ENCODE data around the gene MUC22. TPM values are rescaled to one million over a fixed set of nuclear protein-coding genes. Genes with fewer than 3 reads are reported as not detected.
A peak's percentile ranks its signal among the peaks of the same experiment; 100 is the strongest.

Gene MUC22
- total RNA-seq, 1 donor from 2014 or later, result 0.05 TPM

GRCh38 chr6:30983439-30983838 is 26.8 kb upstream of the MUC22 start, which contains the start of gene MUC21:
Gene MUC21, plus strand, starts transcription at chr6:30983718. Its CDS starts 241 bp downstream, at chr6:30983959.
- Histone ChIP-seq H3K27me3 (ENCODE audit: insufficient read depth, low read length) (no peaks in the 10 kb centered on the region), H2AFZ (ENCODE audit: low read depth, low read length) (peak within 1 kb of the TSS; percentile 58), H3K4me3 (ENCODE audit: insufficient read depth, low read depth, low read length) (no peak within 1 kb of the TSS)

DNA sequence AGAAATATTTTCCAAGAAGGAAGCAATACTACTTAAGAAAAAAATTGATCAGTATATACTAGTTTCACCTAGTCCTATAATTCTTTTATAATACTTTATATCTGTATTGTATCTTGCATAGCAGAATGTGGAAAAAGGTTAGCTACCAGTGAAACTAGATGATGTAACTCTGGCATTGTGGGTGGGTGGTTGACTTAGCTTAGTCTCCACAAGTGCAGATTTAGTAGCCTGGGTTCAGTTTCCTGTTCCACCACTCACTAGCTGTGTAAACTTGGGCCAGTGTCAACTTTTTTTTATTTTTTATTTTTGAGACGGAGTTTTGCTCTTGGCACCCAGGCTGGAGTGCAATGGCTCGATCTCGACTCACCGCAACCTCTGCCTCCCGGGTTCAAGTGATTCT is 24.8 kb upstream of the MUC22 start:
- Mint-ChIP-seq H3K9me3 (ENCODE audit: unreplicated experiment) (peaks cover 5% of the 10 kb centered on the region), H3K4me3 (ENCODE audit: unreplicated experiment) (no peak overlapping the region), H3K36me3 (ENCODE audit: low read depth, unreplicated experiment) (peaks cover 2% of the 10 kb centered on the region), H3K27me3 (ENCODE audit: low read depth, unreplicated experiment) (peaks cover 22% of the 10 kb centered on the region), H3K27ac (ENCODE audit: unreplicated experiment) (no peak overlapping the region), H3K4me1 (ENCODE audit: low read depth, unreplicated experiment) (peaks cover 16% of the 10 kb centered on the region)
- Histone ChIP-seq H3K4me2 (ENCODE audit: low read length) (no peak overlapping the region), H3K9ac (ENCODE audit: low read length) (no peak overlapping the region), H3K79me2 (ENCODE audit: insufficient read depth, low read length) (no peaks in the 10 kb centered on the region), H3K4me1 (ENCODE audit: insufficient read depth, low read length) (peaks cover 5% of the 10 kb centered on the region), H4K20me1 (ENCODE audit: insufficient read depth, low read length) (no peaks in the 10 kb centered on the region), H3K9me3 (ENCODE audit: insufficient read depth, low read depth, low read length) (no peaks in the 10 kb centered on the region), H2AFZ (ENCODE audit: low read depth, low read length) (no peak overlapping the region), H3K36me3 (ENCODE audit: insufficient read depth, low read length) (no peaks in the 10 kb centered on the region), H3K27me3 (ENCODE audit: insufficient read depth, low read length) (peaks cover 3% of the 10 kb centered on the region), H3K27ac (ENCODE audit: low read depth, low read length) (no peak overlapping the region), H3K4me3 (ENCODE audit: insufficient read depth, low read depth, low read length) (no peak overlapping the region)
- TF ChIP-seq EZH2 (IDR thresholded peaks at IDR 0.05; ENCODE audit: insufficient read depth, low read length), result no peak
- TF ChIP-seq, protein P1, sequence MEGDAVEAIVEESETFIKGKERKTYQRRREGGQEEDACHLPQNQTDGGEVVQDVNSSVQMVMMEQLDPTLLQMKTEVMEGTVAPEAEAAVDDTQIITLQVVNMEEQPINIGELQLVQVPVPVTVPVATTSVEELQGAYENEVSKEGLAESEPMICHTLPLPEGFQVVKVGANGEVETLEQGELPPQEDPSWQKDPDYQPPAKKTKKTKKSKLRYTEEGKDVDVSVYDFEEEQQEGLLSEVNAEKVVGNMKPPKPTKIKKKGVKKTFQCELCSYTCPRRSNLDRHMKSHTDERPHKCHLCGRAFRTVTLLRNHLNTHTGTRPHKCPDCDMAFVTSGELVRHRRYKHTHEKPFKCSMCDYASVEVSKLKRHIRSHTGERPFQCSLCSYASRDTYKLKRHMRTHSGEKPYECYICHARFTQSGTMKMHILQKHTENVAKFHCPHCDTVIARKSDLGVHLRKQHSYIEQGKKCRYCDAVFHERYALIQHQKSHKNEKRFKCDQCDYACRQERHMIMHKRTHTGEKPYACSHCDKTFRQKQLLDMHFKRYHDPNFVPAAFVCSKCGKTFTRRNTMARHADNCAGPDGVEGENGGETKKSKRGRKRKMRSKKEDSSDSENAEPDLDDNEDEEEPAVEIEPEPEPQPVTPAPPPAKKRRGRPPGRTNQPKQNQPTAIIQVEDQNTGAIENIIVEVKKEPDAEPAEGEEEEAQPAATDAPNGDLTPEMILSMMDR (IDR thresholded peaks at IDR 0.05; ENCODE audit: insufficient read depth, low read depth, low read length), result no peak
- FAIRE-seq, result no peak
- DNase-seq (ENCODE audit: low read depth), result no peak

More at GRCh38 chr6:30983439-30983838, 26.8 kb upstream of the MUC22 start, which contains the start of gene MUC21:
- H3K79me2 ChIP-seq (ENCODE audit: insufficient read depth, low read length), result no peaks in the 10 kb centered on the region
- TF ChIP-seq, protein P1 (IDR thresholded peaks at IDR 0.05; ENCODE audit: insufficient read depth, low read depth, low read length), result no peak
- no peak for TF ChIP-seq EZH2 (IDR thresholded peaks at IDR 0.05; ENCODE audit: insufficient read depth, low read length)
- peaks cover 11% of the 10 kb centered on the region for H3K4me1 Mint-ChIP-seq (ENCODE audit: low read depth, unreplicated experiment)
- H3K27ac Mint-ChIP-seq (ENCODE audit: unreplicated experiment), result no peak within 1 kb of the TSS
- FAIRE-seq, result no peak
- H3K27ac ChIP-seq (ENCODE audit: low read depth, low read length), result no peak within 1 kb of the TSS
- no peaks in the 10 kb centered on the region for H4K20me1 ChIP-seq (ENCODE audit: insufficient read depth, low read length)
- peak within 1 kb of the TSS; percentile 82 for H3K4me2 ChIP-seq (ENCODE audit: low read length)
- peaks cover 3% of the 10 kb centered on the region for H3K9me3 Mint-ChIP-seq (ENCODE audit: unreplicated experiment)
- H3K4me3 Mint-ChIP-seq (ENCODE audit: unreplicated experiment), result no peak within 1 kb of the TSS
- H3K9ac ChIP-seq (ENCODE audit: low read length), result no peak within 1 kb of the TSS
- H3K36me3 Mint-ChIP-seq (ENCODE audit: low read depth, unreplicated experiment), result no peaks in the 10 kb centered on the region
- no peak for DNase-seq (ENCODE audit: low read depth)
- no peaks in the 10 kb centered on the region for H3K9me3 ChIP-seq (ENCODE audit: insufficient read depth, low read depth, low read length)
- peaks cover 5% of the 10 kb centered on the region for H3K4me1 ChIP-seq (ENCODE audit: insufficient read depth, low read length)
- no peaks in the 10 kb centered on the region for H3K36me3 ChIP-seq (ENCODE audit: insufficient read depth, low read length)
- H3K27me3 Mint-ChIP-seq (ENCODE audit: low read depth, unreplicated experiment), result peaks cover 21% of the 10 kb centered on the region

- Histone ChIP-seq H3K9ac (ENCODE audit: low read length) (no peak overlapping the region), H3K4me3 (ENCODE audit: insufficient read depth, low read depth, low read length) (no peak overlapping the region), H3K36me3 (ENCODE audit: insufficient read depth, low read length) (no peaks in the 10 kb centered on the region), H3K27me3 (ENCODE audit: insufficient read depth, low read length) (peaks cover 3% of the 10 kb centered on the region), H2AFZ (ENCODE audit: low read depth, low read length) (no peak overlapping the region), H3K4me1 (ENCODE audit: insufficient read depth, low read length) (peaks cover 4% of the 10 kb centered on the region), H3K9me3 (ENCODE audit: insufficient read depth, low read depth, low read length) (no peaks in the 10 kb centered on the region), H4K20me1 (ENCODE audit: insufficient read depth, low read length) (no peaks in the 10 kb centered on the region), H3K79me2 (ENCODE audit: insufficient read depth, low read length) (no peaks in the 10 kb centered on the region), H3K4me2 (ENCODE audit: low read length) (no peak overlapping the region), H3K27ac (ENCODE audit: low read depth, low read length) (no peak overlapping the region)
- no peak for DNase-seq (ENCODE audit: low read depth)
- no peak for FAIRE-seq
- Mint-ChIP-seq H3K27me3 (ENCODE audit: low read depth, unreplicated experiment) (peaks cover 22% of the 10 kb centered on the region), H3K9me3 (ENCODE audit: unreplicated experiment) (peaks cover 7% of the 10 kb centered on the region), H3K4me1 (ENCODE audit: low read depth, unreplicated experiment) (peaks cover 15% of the 10 kb centered on the region), H3K27ac (ENCODE audit: unreplicated experiment) (no peak overlapping the region), H3K4me3 (ENCODE audit: unreplicated experiment) (no peak overlapping the region), H3K36me3 (ENCODE audit: low read depth, unreplicated experiment) (peaks cover 2% of the 10 kb centered on the region)
- TF ChIP-seq, protein P1 (IDR thresholded peaks at IDR 0.05; ENCODE audit: insufficient read depth, low read depth, low read length), result no peak
- no peak for TF ChIP-seq EZH2 (IDR thresholded peaks at IDR 0.05; ENCODE audit: insufficient read depth, low read length)
These were observed 23.0 kb upstream of the MUC22 start for GRCh38 chr6:30987304-30987703.
